ENCODE results near the gene NGFR.

DNA sequence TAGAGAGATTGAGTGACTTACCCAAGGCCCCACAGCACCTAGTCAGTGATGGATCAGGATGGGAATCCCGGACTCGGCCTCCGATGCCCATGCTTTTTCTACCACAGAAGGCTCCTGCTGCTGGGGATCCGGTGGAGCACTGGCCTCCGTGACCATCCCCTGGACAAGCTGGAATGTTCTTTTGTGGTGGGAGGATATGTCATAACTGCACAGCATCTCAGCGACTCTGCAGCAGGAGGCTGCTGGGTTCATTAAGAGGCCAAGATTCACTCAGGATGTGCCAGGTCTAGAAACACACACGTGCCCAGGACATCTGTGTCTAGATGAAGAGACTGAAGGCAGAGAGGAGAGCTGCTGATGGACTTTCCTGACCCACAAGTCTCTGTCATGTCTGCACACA lies 34.7 kb upstream of the NGFR start:
- TF ChIP-seq, protein P1, sequence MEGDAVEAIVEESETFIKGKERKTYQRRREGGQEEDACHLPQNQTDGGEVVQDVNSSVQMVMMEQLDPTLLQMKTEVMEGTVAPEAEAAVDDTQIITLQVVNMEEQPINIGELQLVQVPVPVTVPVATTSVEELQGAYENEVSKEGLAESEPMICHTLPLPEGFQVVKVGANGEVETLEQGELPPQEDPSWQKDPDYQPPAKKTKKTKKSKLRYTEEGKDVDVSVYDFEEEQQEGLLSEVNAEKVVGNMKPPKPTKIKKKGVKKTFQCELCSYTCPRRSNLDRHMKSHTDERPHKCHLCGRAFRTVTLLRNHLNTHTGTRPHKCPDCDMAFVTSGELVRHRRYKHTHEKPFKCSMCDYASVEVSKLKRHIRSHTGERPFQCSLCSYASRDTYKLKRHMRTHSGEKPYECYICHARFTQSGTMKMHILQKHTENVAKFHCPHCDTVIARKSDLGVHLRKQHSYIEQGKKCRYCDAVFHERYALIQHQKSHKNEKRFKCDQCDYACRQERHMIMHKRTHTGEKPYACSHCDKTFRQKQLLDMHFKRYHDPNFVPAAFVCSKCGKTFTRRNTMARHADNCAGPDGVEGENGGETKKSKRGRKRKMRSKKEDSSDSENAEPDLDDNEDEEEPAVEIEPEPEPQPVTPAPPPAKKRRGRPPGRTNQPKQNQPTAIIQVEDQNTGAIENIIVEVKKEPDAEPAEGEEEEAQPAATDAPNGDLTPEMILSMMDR (IDR thresholded peaks at IDR 0.05): no peak
- no peak for TF ChIP-seq POLR2A (IDR thresholded peaks at IDR 0.05)
